ENCODE data around the gene CCNG1. TPM values are rescaled to one million over a fixed set of nuclear protein-coding genes. Genes with fewer than 3 reads are reported as not detected.
"Not testable (repeated sequence)": the region's sequence is repeated elsewhere in the genome, so short reads cannot be mapped to it uniquely, and the experiment has no call there.

The CCNG1 gene
- polyA plus RNA-seq, 4 donors: 126 to 304 (median 264) TPM

DNA sequence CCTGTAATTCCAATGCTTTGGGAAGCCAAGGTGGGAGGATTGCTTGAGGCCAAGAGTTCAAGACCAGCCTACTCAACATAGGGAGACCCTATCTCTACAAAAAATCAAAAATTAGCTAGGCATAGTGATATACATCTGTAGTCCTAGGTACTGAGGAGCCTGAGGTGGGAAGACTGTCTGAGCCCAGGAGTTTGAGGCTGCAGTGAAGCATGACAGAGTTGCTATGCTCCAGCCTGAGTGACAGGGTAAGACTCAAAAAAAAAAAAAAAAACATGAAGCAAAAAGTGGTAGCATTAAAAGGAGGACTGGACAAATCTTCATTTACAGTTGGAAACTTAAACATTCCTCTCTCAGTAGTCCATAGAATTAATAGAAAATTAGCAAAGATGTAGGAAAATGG is 9.8 kb downstream of the CCNG1 start:
- FAIRE-seq (no peak), DNase-seq (no peak)
- H3K27me3 ChIP-seq (ENCODE audit: control insufficient read depth in 3 of 3, insufficient read depth in 3 of 3, low read length in 3 of 3): no peaks in the 10 kb centered on the region
- H3K36me3 ChIP-seq (ENCODE audit: control insufficient read depth in 3 of 3, insufficient read depth in 2 of 3, low read depth in 1 of 3, low read length in 3 of 3): peaks cover 11 to 28% (median 12%) of the 10 kb centered on the region in 3 donors
- H3K4me1 ChIP-seq (ENCODE audit: control insufficient read depth in 3 of 3, insufficient read depth in 2 of 3, low read depth in 1 of 3, low read length in 2 of 3): no peaks in the 10 kb centered on the region
- H3K27ac ChIP-seq (ENCODE audit: low read depth in 1 of 3, low read length in 2 of 3): no peak overlapping the region
- no peaks in the 10 kb centered on the region for H3K9me3 ChIP-seq (ENCODE audit: control insufficient read depth in 2 of 2, insufficient read depth in 1 of 2, low read depth in 1 of 2, low read length in 1 of 2)
- no peak overlapping the region for H3K4me3 ChIP-seq (ENCODE audit: low read depth in 1 of 3, low read length in 3 of 3)

DNA sequence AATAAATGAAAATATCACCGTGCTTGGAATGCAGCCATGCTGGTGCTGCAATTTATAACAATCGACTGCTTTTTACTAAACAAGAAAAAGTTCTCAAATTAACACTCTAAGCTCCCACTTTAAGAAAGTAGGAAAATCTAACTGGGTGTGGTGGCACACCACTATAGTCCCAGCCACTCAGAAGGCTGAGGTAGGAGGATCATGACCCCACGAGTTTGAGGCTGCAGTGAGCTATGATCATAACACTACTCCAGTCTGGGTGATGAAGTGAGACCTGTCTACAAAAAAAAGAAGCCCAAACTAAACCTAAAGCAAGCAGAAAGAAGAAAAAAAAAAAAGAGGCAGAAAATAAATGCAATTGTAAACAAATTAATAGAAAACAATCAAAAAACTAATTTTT is 10.5 kb downstream of the CCNG1 start:
- 81 to 90% (median 90%) methylated on average over 3 of the region's 3 CpGs for WGBS, 3 donors
- peaks cover 10 to 27% (median 11%) of the 10 kb centered on the region in 3 donors for H3K36me3 ChIP-seq (ENCODE audit: control insufficient read depth in 3 of 3, insufficient read depth in 2 of 3, low read depth in 1 of 3, low read length in 3 of 3)
- FAIRE-seq: no peak

DNA sequence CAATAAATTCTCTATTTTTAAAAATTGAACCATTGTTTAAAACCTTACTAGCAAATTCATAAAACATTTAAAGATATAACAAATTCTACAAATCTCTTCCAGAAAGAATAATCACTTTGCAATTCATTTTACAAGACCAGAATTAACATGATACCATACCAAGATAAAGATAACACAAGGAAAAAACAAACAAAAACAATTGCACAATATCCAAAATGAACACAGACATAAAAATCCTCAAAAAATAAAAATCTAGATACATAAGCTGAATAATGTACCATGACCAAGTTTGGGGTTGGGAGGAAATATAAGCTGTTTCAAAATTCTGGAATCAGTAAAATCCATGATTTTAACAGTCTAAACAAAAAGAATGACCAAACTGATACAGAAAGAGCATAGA is 11.1 kb downstream of the CCNG1 start:
- Histone ChIP-seq H3K4me3 (ENCODE audit: low read depth in 1 of 3, low read length in 3 of 3) (no peak overlapping the region), H3K27me3 (ENCODE audit: control insufficient read depth in 3 of 3, insufficient read depth in 3 of 3, low read length in 3 of 3) (no peaks in the 10 kb centered on the region), H3K9me3 (ENCODE audit: control insufficient read depth in 2 of 2, insufficient read depth in 1 of 2, low read depth in 1 of 2, low read length in 1 of 2) (no peaks in the 10 kb centered on the region), H3K27ac (ENCODE audit: low read depth in 1 of 3, low read length in 2 of 3) (no peak overlapping the region), H3K4me1 (ENCODE audit: control insufficient read depth in 3 of 3, insufficient read depth in 2 of 3, low read depth in 1 of 3, low read length in 2 of 3) (no peaks in the 10 kb centered on the region), H3K36me3 (ENCODE audit: control insufficient read depth in 3 of 3, insufficient read depth in 2 of 3, low read depth in 1 of 3, low read length in 3 of 3) (peaks cover 9 to 24% (median 10%) of the 10 kb centered on the region in 3 donors)
- FAIRE-seq: no peak
- DNase-seq: no peak

More for the DNA sequence above, 10.5 kb downstream of the CCNG1 start:
- Histone ChIP-seq H3K27ac (ENCODE audit: low read depth in 1 of 3, low read length in 2 of 3) (no peak overlapping the region), H3K4me3 (ENCODE audit: low read depth in 1 of 3, low read length in 3 of 3) (no peak overlapping the region), H3K27me3 (ENCODE audit: control insufficient read depth in 3 of 3, insufficient read depth in 3 of 3, low read length in 3 of 3) (no peaks in the 10 kb centered on the region), H3K4me1 (ENCODE audit: control insufficient read depth in 3 of 3, insufficient read depth in 2 of 3, low read depth in 1 of 3, low read length in 2 of 3) (no peaks in the 10 kb centered on the region), H3K9me3 (ENCODE audit: control insufficient read depth in 2 of 2, insufficient read depth in 1 of 2, low read depth in 1 of 2, low read length in 1 of 2) (no peaks in the 10 kb centered on the region)
- no peak for DNase-seq

DNA sequence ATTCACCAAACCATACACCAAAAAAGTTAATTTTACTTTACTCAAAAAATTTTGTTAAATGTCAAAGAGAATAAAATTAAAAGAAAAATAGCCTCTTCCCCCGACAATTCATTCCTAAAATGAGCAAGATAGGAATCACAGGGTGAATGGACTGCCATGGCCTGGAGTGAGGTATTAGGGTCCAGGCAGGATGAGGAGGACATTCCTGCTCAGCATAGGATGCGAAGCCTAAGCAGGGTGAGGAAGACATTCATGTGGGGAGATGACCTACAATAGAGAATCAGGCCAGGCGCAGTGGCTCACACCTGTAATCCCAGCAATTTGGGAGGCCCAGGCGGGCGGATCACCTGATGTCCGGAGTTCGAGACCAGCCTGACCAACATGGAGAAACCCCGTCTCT is 14.1 kb downstream of the CCNG1 start:
- Histone ChIP-seq H3K27me3 (ENCODE audit: control insufficient read depth in 3 of 3, insufficient read depth in 3 of 3, low read length in 3 of 3) (no peaks in the 10 kb centered on the region), H3K4me1 (ENCODE audit: control insufficient read depth in 3 of 3, insufficient read depth in 2 of 3, low read depth in 1 of 3, low read length in 2 of 3) (no peaks in the 10 kb centered on the region), H3K4me3 (ENCODE audit: low read depth in 1 of 3, low read length in 3 of 3) (no peak overlapping the region), H3K36me3 (ENCODE audit: control insufficient read depth in 3 of 3, insufficient read depth in 2 of 3, low read depth in 1 of 3, low read length in 3 of 3) (peaks cover 4 to 30% (median 6%) of the 10 kb centered on the region in 3 donors), H3K27ac (ENCODE audit: low read depth in 1 of 3, low read length in 2 of 3) (no peak overlapping the region), H3K9me3 (ENCODE audit: control insufficient read depth in 2 of 2, insufficient read depth in 1 of 2, low read depth in 1 of 2, low read length in 1 of 2) (no peaks in the 10 kb centered on the region)
- DNase-seq: no peak
- 97 to 98% (median 98%) methylated on average over 8 of the region's 8 CpGs for WGBS, 3 donors
- no peak for FAIRE-seq

DNA sequence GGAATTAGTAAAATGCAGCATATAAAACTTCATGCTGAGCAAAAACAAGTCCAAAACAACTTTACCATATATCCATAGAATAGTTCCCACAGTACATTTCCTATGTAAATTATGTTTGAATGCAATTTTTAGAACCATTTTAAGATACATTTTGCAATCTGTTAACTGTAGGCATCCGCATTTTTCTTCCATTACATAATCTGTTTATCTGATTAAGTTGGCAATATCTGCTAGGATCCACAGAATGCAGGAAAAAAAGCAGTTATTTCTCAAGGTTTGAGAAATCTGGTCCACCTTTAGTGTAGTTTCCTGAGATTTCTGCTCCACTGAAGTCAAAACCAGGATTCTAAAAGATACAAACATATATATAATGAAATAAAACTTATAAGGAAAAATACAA is 16.3 kb downstream of the CCNG1 start:
- Histone ChIP-seq H3K27ac (ENCODE audit: low read depth in 1 of 3, low read length in 2 of 3) (no peak overlapping the region), H3K4me3 (ENCODE audit: low read depth in 1 of 3, low read length in 3 of 3) (no peak overlapping the region), H3K27me3 (ENCODE audit: control insufficient read depth in 3 of 3, insufficient read depth in 3 of 3, low read length in 3 of 3) (no peaks in the 10 kb centered on the region), H3K36me3 (ENCODE audit: control insufficient read depth in 3 of 3, insufficient read depth in 2 of 3, low read depth in 1 of 3, low read length in 3 of 3) (peaks cover 0 to 20% (median 3%) of the 10 kb centered on the region in 3 donors), H3K9me3 (ENCODE audit: control insufficient read depth in 2 of 2, insufficient read depth in 1 of 2, low read depth in 1 of 2, low read length in 1 of 2) (no peaks in the 10 kb centered on the region), H3K4me1 (ENCODE audit: control insufficient read depth in 3 of 3, insufficient read depth in 2 of 3, low read depth in 1 of 3, low read length in 2 of 3) (no peaks in the 10 kb centered on the region)
- FAIRE-seq (no peak), DNase-seq (no peak)
- 85 to 94% (median 92%) methylated on average over 1 of the region's 1 CpG for WGBS, 3 donors

DNA sequence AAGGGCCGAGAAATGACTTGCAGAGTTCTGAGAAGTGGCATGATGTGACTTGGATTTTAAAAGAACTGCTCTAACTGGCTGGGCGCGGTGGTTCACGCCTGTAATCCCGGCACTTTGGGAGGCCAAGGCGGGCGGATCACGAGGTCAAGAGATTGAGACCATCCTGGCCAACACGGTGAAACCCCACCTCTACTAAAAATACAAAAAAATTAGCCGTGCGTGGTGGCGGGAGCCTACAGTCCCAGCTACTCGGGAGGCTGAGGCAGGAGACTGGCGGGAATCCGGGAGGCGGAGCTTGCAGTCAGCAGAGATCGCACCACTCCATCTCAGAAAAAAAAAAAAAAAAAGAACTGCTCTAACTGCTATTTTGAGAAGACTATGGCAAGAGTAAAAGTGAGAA is 18.0 kb downstream of the CCNG1 start:
- not testable (repeated sequence) for DNase-seq, FAIRE-seq
- 96 to 98% (median 97%) methylated on average over 17 of the region's 17 CpGs for WGBS, 3 donors

DNA sequence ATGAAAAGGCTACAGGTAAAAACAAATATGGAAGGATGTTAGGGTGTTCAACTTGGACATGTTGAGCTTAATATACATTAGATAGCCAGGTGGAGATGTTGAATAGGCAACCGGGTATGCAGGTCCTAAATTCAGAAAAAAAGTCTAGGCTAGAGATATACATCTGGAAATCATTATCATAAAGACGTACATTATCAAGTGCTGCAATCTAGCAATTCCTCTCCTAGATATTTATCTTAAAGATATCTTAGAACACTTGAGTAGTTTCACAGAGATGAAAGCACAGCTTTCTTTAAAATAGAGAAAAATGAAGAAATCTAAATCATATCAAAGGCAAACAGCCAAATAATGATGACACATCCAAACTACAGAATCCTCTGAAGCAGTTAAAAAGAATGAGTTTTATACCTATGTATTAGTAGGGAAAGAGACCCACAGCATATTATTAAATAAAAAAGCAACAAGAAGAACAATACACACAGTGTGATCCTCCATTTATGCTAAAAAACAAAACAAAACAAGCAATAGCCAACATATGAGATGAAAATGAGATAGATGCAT is 18.7 kb downstream of the CCNG1 start:
- Histone ChIP-seq H3K4me1 (ENCODE audit: control insufficient read depth in 3 of 3, insufficient read depth in 2 of 3, low read depth in 1 of 3, low read length in 2 of 3) (peaks cover 0 to 2% (median 0%) of the 10 kb centered on the region in 3 donors), H3K27me3 (ENCODE audit: control insufficient read depth in 3 of 3, insufficient read depth in 3 of 3, low read length in 3 of 3) (no peaks in the 10 kb centered on the region), H3K36me3 (ENCODE audit: control insufficient read depth in 3 of 3, insufficient read depth in 2 of 3, low read depth in 1 of 3, low read length in 3 of 3) (peaks cover 0 to 16% (median 3%) of the 10 kb centered on the region in 3 donors), H3K4me3 (ENCODE audit: low read depth in 1 of 3, low read length in 3 of 3) (no peak overlapping the region), H3K27ac (ENCODE audit: low read depth in 1 of 3, low read length in 2 of 3) (no peak overlapping the region), H3K9me3 (ENCODE audit: control insufficient read depth in 2 of 2, insufficient read depth in 1 of 2, low read depth in 1 of 2, low read length in 1 of 2) (no peaks in the 10 kb centered on the region)
- WGBS, 3 donors: 87 to 90% (median 89%) methylated on average over 2 of the region's 2 CpGs
- no peak for DNase-seq
- FAIRE-seq: no peak

More for the DNA sequence above, 18.0 kb downstream of the CCNG1 start:
- peaks cover 0 to 16% (median 3%) of the 10 kb centered on the region in 3 donors for H3K36me3 ChIP-seq (ENCODE audit: control insufficient read depth in 3 of 3, insufficient read depth in 2 of 3, low read depth in 1 of 3, low read length in 3 of 3)
- not testable (repeated sequence) for H3K27me3 ChIP-seq (ENCODE audit: control insufficient read depth in 3 of 3, insufficient read depth in 3 of 3, low read length in 3 of 3); H3K27ac ChIP-seq (ENCODE audit: low read depth in 1 of 3, low read length in 2 of 3); H3K4me1 ChIP-seq (ENCODE audit: control insufficient read depth in 3 of 3, insufficient read depth in 2 of 3, low read depth in 1 of 3, low read length in 2 of 3); H3K9me3 ChIP-seq (ENCODE audit: control insufficient read depth in 2 of 2, insufficient read depth in 1 of 2, low read depth in 1 of 2, low read length in 1 of 2); H3K4me3 ChIP-seq (ENCODE audit: low read depth in 1 of 3, low read length in 3 of 3)

DNA sequence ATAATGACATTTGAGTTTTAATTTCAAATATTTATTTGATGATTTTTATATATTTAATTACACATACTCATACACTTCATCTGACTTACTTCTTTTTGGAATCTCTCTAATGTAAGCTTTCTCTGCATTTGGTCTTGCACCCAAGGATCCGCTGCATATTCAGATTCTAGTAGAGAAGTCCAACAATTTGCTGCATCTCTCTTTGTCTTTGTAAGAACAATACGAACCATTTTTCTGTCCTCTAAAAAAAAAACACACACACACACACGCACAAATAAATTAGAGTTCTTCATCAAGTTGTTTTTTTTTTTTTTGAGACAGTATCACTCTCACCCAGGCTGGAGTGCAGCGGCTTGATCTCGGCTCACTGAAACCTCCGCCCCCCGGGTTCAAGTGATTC is 19.4 kb downstream of the CCNG1 start:
- 94 to 96% (median 95%) methylated on average over 7 of the region's 7 CpGs for WGBS, 3 donors
- Histone ChIP-seq H3K27me3 (ENCODE audit: control insufficient read depth in 3 of 3, insufficient read depth in 3 of 3, low read length in 3 of 3) (no peaks in the 10 kb centered on the region), H3K27ac (ENCODE audit: low read depth in 1 of 3, low read length in 2 of 3) (no peak overlapping the region), H3K4me3 (ENCODE audit: low read depth in 1 of 3, low read length in 3 of 3) (no peak overlapping the region), H3K36me3 (ENCODE audit: control insufficient read depth in 3 of 3, insufficient read depth in 2 of 3, low read depth in 1 of 3, low read length in 3 of 3) (peaks cover 0 to 11% (median 3%) of the 10 kb centered on the region in 3 donors), H3K9me3 (ENCODE audit: control insufficient read depth in 2 of 2, insufficient read depth in 1 of 2, low read depth in 1 of 2, low read length in 1 of 2) (no peaks in the 10 kb centered on the region), H3K4me1 (ENCODE audit: control insufficient read depth in 3 of 3, insufficient read depth in 2 of 3, low read depth in 1 of 3, low read length in 2 of 3) (peaks cover 0 to 2% (median 0%) of the 10 kb centered on the region in 3 donors)
- FAIRE-seq (no peak), DNase-seq (no peak)

DNA sequence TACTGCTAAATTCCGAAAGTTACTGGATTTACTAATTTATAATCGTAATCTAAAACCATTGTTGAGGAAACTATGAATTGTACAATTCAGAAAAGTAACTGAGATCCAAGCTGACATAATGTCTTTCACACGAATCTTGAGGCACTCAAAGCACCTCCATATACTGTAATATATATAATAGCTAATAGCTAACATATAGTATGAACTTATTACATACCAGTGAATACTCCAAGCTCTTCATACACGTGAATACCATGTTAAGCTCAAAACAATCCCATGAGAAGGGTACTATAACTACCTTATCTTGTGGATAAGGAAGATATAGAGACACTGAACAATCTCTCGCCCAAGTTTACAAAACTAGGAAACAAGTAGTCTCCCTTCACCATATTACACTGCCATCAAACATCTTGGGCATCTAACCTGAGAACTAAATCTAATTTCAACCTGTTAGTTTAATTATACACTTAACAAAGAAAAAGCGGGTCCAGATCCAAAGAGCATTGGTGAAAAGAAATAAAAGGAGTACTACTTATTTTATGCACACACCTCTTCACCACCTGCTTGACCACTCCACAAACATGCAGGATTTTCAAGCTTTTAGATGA is 21.5 kb downstream of the CCNG1 start:
- 23 to 32% (median 24%) methylated on average over 6 of the region's 6 CpGs for WGBS, 3 donors
- Histone ChIP-seq H3K36me3 (ENCODE audit: control insufficient read depth in 3 of 3, insufficient read depth in 2 of 3, low read depth in 1 of 3, low read length in 3 of 3) (peaks cover 0 to 10% (median 3%) of the 10 kb centered on the region in 3 donors), H3K4me1 (ENCODE audit: control insufficient read depth in 3 of 3, insufficient read depth in 2 of 3, low read depth in 1 of 3, low read length in 2 of 3) (peaks cover 0 to 2% (median 0%) of the 10 kb centered on the region in 3 donors), H3K4me3 (ENCODE audit: low read depth in 1 of 3, low read length in 3 of 3) (peak overlapping the region; percentile 58 to 87 (median 73)), H3K27me3 (ENCODE audit: control insufficient read depth in 3 of 3, insufficient read depth in 3 of 3, low read length in 3 of 3) (no peaks in the 10 kb centered on the region), H3K9me3 (ENCODE audit: control insufficient read depth in 2 of 2, insufficient read depth in 1 of 2, low read depth in 1 of 2, low read length in 1 of 2) (no peaks in the 10 kb centered on the region), H3K27ac (ENCODE audit: low read depth in 1 of 3, low read length in 2 of 3) (peak overlapping the region in 2 of 3 donors; percentile 93 to 99)
- FAIRE-seq: no peak
- peak; percentile 20 to 36 for DNase-seq

Data from small intestine (tissue), 7 donors.